HG02973 (cell line): ENCODE data around the gene NAGK.
"Not testable (repeated sequence)": the region's sequence is repeated elsewhere in the genome, so short reads cannot be mapped to it uniquely, and the experiment has no call there.

Experiments used
- ATAC-seq: cut with Tn5 transposase; IDR thresholded peaks from one replicate; pipeline ENCODE4 v1.9.1; 2021; ENCODE audit warnings: moderate library complexity; ENCODE audit not compliant: unreplicated experiment

The NAGK gene

DNA sequence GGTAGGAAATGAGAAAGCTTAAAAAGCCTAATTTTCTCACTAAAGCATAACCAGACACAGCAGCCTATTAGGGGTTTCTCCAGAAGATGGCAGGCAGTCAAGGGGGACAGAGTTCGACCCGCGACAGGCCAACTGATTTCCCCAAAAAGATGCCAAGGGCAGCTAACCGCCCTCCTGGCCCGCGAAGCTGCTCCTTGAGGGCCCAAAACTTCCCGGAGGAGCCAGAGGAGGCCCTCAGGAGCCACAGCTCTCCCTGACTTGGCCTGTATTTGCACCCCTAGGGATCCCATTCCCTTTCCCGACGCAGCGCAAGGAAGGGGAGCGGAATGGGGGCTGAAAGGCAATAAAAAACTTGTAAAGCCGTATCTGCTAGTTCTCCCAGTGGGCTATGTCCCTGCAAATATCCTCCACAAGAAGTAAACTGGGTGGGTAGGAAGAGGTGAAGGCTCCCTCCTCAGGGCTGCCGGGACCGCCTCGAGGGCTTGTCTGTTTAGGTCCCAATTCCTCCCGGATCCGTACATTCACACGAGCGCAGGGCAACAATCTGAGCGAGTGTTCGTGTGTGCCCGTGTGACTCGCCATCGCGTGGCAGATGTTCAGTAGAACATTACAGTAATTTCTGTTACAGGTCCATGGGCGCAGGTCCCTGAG is 756 bp upstream of the NAGK start:
- ATAC-seq = no peak

DNA sequence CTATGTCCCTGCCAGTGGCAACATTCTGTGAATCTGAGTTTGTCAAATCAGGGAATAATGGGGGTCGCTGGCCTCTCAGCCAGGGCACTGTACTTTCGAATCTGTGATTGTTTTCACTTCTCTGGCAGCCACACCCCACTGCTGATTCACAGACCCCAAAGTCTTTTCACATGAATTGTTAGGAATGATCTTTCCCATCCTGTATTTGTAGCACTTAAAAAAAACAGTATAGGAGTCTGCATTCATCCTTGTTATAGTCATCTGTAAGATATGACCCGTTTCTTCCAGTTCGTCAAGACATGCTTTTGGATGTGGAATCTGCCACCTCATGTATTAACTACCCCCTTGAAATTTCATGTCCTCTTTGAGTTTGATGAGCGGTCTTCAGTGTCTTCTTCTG is 928 bp downstream of the NAGK start:
- ATAC-seq = no peak

DNA sequence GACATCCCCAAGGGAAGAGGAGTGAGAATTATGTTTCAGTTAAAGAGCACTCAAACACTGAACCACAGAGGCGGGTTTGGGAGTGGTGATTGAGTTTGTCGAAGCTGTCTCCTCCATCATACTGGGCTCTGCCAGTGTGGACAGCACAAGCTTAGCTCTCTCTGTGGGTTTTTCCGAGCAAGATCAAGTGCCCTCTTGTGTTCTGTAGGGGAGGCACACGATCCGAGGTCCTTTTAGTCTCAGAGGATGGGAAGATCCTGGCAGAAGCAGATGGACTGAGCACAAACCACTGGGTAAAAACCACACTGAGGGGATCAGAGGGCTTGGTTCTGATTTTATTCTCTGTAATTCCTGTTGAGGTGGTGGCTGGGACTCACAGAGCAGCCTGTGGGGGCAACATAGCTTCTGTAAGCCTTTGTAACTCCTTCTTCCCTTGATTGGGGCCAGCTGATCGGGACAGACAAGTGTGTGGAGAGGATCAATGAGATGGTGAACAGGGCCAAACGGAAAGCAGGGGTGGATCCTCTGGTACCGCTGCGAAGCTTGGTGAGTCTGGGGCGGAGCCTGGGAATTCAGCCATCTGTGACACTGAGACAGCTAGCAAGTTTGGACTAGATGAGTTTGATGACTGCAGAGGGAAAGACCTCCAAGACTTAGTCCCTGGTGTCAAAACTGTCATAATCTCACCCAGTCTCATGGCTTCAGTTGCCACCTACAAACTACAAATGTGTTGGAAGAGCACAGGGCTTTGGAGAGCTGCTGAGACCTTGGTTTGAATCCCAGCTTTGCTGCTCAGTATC is 2.0 kb downstream of the NAGK start:
- ATAC-seq = no peak

DNA sequence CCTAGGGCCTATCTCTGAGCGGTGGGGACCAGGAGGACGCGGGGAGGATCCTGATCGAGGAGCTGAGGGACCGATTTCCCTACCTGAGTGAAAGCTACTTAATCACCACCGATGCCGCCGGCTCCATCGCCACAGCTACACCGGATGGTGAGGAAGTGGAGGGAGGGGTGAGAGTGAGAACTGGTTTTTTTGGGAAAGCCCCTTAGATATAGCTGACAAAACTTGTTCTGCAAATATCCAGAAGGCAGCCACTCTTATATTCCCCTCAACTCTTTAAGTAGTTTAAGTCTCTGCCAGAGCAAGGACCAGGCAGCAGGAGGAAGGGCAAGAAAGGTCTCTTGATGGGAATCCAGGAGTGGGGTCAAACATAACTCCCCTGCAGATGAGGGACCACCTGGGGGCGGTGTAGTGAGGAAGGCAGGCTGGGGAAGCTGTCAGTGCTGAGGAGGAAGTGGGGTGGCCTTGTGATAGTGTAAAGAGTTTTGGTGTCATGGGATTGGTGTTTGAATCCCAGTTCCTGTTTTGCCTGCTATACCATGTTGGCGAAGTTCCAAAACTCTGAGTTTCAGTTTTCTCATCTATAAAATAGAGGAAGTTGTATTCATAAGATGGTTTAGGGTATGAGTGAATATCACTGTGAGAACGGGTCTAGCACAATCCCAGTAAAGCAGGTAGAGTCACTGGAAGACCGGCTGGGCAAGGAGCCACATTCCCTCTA is 3.4 kb downstream of the NAGK start:
- peak; percentile 42 for ATAC-seq

- ATAC-seq = no peak
Measured at GRCh38 chr2:71072492-71072891, 4.0 kb downstream of the NAGK start.

- no peak for ATAC-seq
Measured at GRCh38 chr2:71073475-71073874, 5.0 kb downstream of the NAGK start.

GRCh38 chr2:71074893-71075395 is 6.5 kb downstream of the NAGK start:
- ATAC-seq = no peak

DNA sequence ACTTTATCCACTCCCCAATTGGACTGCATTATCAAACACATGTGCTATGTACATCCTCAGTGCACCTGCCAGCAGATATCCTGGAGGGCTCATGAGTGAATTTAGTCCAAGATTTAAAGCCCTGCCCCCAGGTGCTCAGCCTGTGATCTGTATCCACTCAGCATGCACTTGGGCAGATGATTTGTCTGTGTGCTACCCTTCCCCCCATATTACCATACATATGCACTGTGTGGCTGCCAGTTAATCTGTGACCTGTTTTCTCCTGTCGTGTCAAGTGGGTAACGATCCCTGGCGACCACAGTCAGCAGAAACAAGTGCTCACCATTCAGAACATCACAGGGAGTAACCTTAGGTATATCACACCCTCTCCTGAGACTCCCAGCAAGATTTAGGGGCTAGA is 10.2 kb downstream of the NAGK start:
- no peak for ATAC-seq

GRCh38 chr2:71082402-71083252 is 14.2 kb downstream of the NAGK start:
- ATAC-seq = no peak

DNA sequence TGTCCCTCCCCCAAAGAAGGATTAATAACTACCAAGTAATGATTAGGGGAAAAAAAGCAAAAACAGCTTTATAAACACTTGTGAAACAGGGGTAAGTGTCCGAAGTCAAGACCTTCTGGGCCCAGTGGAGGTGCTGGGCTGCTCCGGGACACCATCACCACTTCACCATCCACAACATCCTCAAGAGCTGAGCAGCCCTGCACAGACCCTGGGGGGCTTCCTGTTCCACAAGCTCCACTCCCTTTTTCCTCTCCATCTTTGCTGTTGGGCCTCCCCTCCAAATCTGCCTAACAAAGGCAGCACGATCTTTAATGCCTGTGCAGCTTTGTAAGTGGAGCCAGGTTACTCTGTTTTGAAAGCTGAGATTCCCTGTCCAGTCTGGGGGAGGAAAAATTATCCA is 14.8 kb downstream of the NAGK start:
- ATAC-seq = not testable (repeated sequence)

GRCh38 chr2:71083752-71084312 is 15.4 kb downstream of the NAGK start:
- not testable (repeated sequence) for ATAC-seq

GRCh38 chr2:71085325-71086003 is 17.0 kb downstream of the NAGK start:
- not testable (repeated sequence) for ATAC-seq

- not testable (repeated sequence) for ATAC-seq
Measured at GRCh38 chr2:71089475-71089874, 21.0 kb downstream of the NAGK start.

DNA sequence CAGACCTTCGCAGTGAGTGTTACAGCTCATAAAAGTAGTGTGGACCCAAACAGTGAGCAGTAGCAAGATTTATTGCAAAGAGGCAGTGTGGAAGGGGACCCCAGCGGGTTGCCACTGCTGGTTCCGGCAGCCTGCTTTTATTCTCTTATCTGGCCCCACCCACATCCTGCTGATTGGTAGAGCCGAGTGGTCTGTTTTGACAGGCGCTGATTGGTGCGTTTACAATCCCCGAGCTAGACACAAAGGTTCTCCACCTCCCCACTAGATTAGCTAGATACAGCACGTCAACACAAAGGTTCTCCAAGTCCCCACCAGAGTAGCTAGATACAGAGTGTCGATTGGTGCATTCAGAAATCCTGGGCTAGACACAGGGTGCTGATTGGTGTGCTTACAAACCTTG is 23.4 kb downstream of the NAGK start:
- ATAC-seq = not testable (repeated sequence)

GRCh38 chr2:71092491-71093260 is 24.2 kb downstream of the NAGK start:
- not testable (repeated sequence) for ATAC-seq

DNA sequence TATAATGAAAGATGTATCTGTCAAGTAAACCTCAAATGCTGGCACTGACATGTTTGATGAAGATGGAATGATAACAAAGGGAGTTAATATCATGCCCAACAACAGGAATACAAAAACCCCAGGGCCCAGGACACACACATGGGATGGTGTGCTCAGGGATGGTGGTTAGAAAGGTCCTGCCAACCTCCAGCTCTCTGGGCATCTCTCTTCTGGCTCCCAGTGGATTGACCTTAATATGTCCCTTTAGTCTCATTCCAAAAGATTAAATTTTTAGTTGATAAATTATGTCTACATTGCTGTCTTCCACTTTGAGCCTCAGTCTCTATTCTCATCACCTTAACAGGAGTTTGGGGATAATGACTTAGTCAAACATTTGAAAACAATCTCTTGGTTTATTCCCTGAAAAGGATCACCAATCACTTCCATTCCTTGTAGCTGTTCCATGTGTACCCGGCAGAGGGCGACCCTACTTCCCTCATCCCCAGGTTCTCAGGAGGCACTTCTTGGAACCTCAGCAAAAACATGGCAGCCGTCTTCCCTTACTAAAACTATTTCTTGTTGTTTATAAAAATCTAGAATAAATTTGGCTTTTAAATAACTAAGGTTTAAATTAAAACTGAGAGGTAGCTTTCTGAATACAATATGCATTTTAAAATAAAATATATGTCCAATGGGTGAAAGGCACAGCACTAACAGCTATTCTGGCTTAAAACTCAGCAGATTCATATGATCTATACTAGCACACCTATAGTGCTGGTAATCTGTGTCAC is 31.9 kb downstream of the NAGK start:
- no peak for ATAC-seq

DNA sequence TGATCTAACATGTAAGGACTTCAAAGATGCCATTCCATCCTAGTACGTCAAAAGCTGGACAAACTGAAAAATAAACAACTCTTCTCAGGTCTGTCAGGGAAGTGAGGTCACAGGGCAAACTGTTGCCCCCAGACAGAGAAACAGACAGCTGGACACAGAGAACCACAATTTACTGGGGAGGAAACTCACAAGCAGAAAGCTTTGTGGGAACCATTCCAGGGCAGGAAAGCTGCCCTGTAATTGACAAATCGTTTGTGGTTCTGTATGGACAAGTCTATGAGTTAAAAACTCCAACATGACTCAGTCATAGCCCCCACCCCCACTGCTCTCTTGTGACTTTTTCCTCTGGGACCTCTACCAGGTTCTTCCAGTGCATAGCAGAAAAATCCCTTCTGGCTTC is 33.2 kb downstream of the NAGK start:
- no peak for ATAC-seq

- no peak for ATAC-seq
Measured at GRCh38 chr2:71102981-71103681, 34.7 kb downstream of the NAGK start.
